Measurements from ENCODE around the gene COL8A1. TPM values are rescaled to one million over a fixed set of nuclear protein-coding genes. Genes with fewer than 3 reads are reported as not detected.

Gene COL8A1
- total and polyA plus RNA-seq, 2 donors, result 0.09 to 5.9 TPM

- no peak for DNase-seq (ENCODE audit: low read depth in 6 of 9, low spot score in 9 of 9)
- Histone ChIP-seq H3K4me1 (ENCODE audit: control insufficient read depth in 2 of 2, insufficient read depth in 2 of 2, low read length in 2 of 2) (no peaks in the 10 kb centered on the region), H3K27ac (ENCODE audit: low read depth in 1 of 2, low read length in 1 of 2) (no peak overlapping the region), H3K4me3 (ENCODE audit: low read length in 2 of 2) (no peak overlapping the region), H3K36me3 (ENCODE audit: control insufficient read depth in 2 of 2, insufficient read depth in 2 of 2, low read length in 1 of 2) (no peaks in the 10 kb centered on the region), H3K27me3 (ENCODE audit: control insufficient read depth in 2 of 2, insufficient read depth in 1 of 2, low read length in 1 of 2) (no peaks in the 10 kb centered on the region), H3K9me3 (ENCODE audit: control insufficient read depth in 2 of 2, insufficient read depth in 1 of 2, low read length in 1 of 2) (no peaks in the 10 kb centered on the region)
- 93% methylated on average over 5 of the region's 5 CpGs for WGBS
Measured at GRCh38 chr3:99645277-99646106, 7.1 kb downstream of the COL8A1 start.

- H3K4me1 ChIP-seq (ENCODE audit: control insufficient read depth in 2 of 2, insufficient read depth in 2 of 2, low read length in 2 of 2), result no peaks in the 10 kb centered on the region
- H3K36me3 ChIP-seq (ENCODE audit: control insufficient read depth in 2 of 2, insufficient read depth in 2 of 2, low read length in 1 of 2), result no peaks in the 10 kb centered on the region
- no peaks in the 10 kb centered on the region for H3K27me3 ChIP-seq (ENCODE audit: control insufficient read depth in 2 of 2, insufficient read depth in 1 of 2, low read length in 1 of 2)
- no peaks in the 10 kb centered on the region for H3K9me3 ChIP-seq (ENCODE audit: control insufficient read depth in 2 of 2, insufficient read depth in 1 of 2, low read length in 1 of 2)
- no peak for DNase-seq (ENCODE audit: low read depth in 6 of 9, low spot score in 9 of 9)
- H3K4me3 ChIP-seq (ENCODE audit: low read length in 2 of 2), result no peak overlapping the region
- H3K27ac ChIP-seq (ENCODE audit: low read depth in 1 of 2, low read length in 1 of 2), result no peak overlapping the region
- 94% methylated on average over 1 of the region's 1 CpG for whole genome bisulfite sequencing
Measured at GRCh38 chr3:99646107-99646435, 7.7 kb downstream of the COL8A1 start.

- 93% methylated on average over 3 of the region's 3 CpGs for WGBS
- H3K27me3 ChIP-seq (ENCODE audit: control insufficient read depth in 2 of 2, insufficient read depth in 1 of 2, low read length in 1 of 2), result no peaks in the 10 kb centered on the region
- H3K9me3 ChIP-seq (ENCODE audit: control insufficient read depth in 2 of 2, insufficient read depth in 1 of 2, low read length in 1 of 2), result no peaks in the 10 kb centered on the region
- DNase-seq (ENCODE audit: low read depth in 6 of 9, low spot score in 9 of 9), result no peak
- H3K4me1 ChIP-seq (ENCODE audit: control insufficient read depth in 2 of 2, insufficient read depth in 2 of 2, low read length in 2 of 2), result no peaks in the 10 kb centered on the region
- no peak overlapping the region for H3K27ac ChIP-seq (ENCODE audit: low read depth in 1 of 2, low read length in 1 of 2)
- H3K36me3 ChIP-seq (ENCODE audit: control insufficient read depth in 2 of 2, insufficient read depth in 2 of 2, low read length in 1 of 2), result no peaks in the 10 kb centered on the region
- H3K4me3 ChIP-seq (ENCODE audit: low read length in 2 of 2), result no peak overlapping the region
Measured at GRCh38 chr3:99647081-99647480, 8.7 kb downstream of the COL8A1 start.

GRCh38 chr3:99648101-99648500 is 9.7 kb downstream of the COL8A1 start:
- H3K4me3 ChIP-seq (ENCODE audit: low read length in 2 of 2), result no peak overlapping the region
- 91% methylated on average over 5 of the region's 5 CpGs for WGBS
- no peaks in the 10 kb centered on the region for H3K4me1 ChIP-seq (ENCODE audit: control insufficient read depth in 2 of 2, insufficient read depth in 2 of 2, low read length in 2 of 2)
- no peak overlapping the region for H3K27ac ChIP-seq (ENCODE audit: low read depth in 1 of 2, low read length in 1 of 2)
- no peak for DNase-seq (ENCODE audit: low read depth in 6 of 9, low spot score in 9 of 9)
- no peaks in the 10 kb centered on the region for H3K36me3 ChIP-seq (ENCODE audit: control insufficient read depth in 2 of 2, insufficient read depth in 2 of 2, low read length in 1 of 2)
- no peaks in the 10 kb centered on the region for H3K27me3 ChIP-seq (ENCODE audit: control insufficient read depth in 2 of 2, insufficient read depth in 1 of 2, low read length in 1 of 2)
- H3K9me3 ChIP-seq (ENCODE audit: control insufficient read depth in 2 of 2, insufficient read depth in 1 of 2, low read length in 1 of 2), result no peaks in the 10 kb centered on the region

- Histone ChIP-seq H3K27ac (ENCODE audit: low read depth in 1 of 2, low read length in 1 of 2) (no peak overlapping the region), H3K9me3 (ENCODE audit: control insufficient read depth in 2 of 2, insufficient read depth in 1 of 2, low read length in 1 of 2) (no peaks in the 10 kb centered on the region), H3K4me1 (ENCODE audit: control insufficient read depth in 2 of 2, insufficient read depth in 2 of 2, low read length in 2 of 2) (no peaks in the 10 kb centered on the region), H3K27me3 (ENCODE audit: control insufficient read depth in 2 of 2, insufficient read depth in 1 of 2, low read length in 1 of 2) (no peaks in the 10 kb centered on the region), H3K36me3 (ENCODE audit: control insufficient read depth in 2 of 2, insufficient read depth in 2 of 2, low read length in 1 of 2) (no peaks in the 10 kb centered on the region), H3K4me3 (ENCODE audit: low read length in 2 of 2) (no peak overlapping the region)
- no peak for DNase-seq (ENCODE audit: low read depth in 6 of 9, low spot score in 9 of 9)
- WGBS, result 90% methylated on average over 4 of the region's 4 CpGs
Measured at GRCh38 chr3:99648516-99648915, 10.1 kb downstream of the COL8A1 start.

GRCh38 chr3:99651531-99651930 is 13.1 kb downstream of the COL8A1 start:
- Histone ChIP-seq H3K9me3 (ENCODE audit: control insufficient read depth in 2 of 2, insufficient read depth in 1 of 2, low read length in 1 of 2) (no peaks in the 10 kb centered on the region), H3K4me1 (ENCODE audit: control insufficient read depth in 2 of 2, insufficient read depth in 2 of 2, low read length in 2 of 2) (no peaks in the 10 kb centered on the region), H3K27me3 (ENCODE audit: control insufficient read depth in 2 of 2, insufficient read depth in 1 of 2, low read length in 1 of 2) (no peaks in the 10 kb centered on the region), H3K27ac (ENCODE audit: low read depth in 1 of 2, low read length in 1 of 2) (no peak overlapping the region), H3K4me3 (ENCODE audit: low read length in 2 of 2) (no peak overlapping the region), H3K36me3 (ENCODE audit: control insufficient read depth in 2 of 2, insufficient read depth in 2 of 2, low read length in 1 of 2) (no peaks in the 10 kb centered on the region)
- no peak for DNase-seq (ENCODE audit: low read depth in 6 of 9, low spot score in 9 of 9)
- WGBS, result 86% methylated on average over 3 of the region's 3 CpGs

- no peak overlapping the region for H3K4me3 ChIP-seq (ENCODE audit: low read length in 2 of 2)
- 89% methylated on average over 3 of the region's 3 CpGs for WGBS
- DNase-seq (ENCODE audit: low read depth in 6 of 9, low spot score in 9 of 9), result no peak
- no peaks in the 10 kb centered on the region for H3K36me3 ChIP-seq (ENCODE audit: control insufficient read depth in 2 of 2, insufficient read depth in 2 of 2, low read length in 1 of 2)
- H3K27me3 ChIP-seq (ENCODE audit: control insufficient read depth in 2 of 2, insufficient read depth in 1 of 2, low read length in 1 of 2), result no peaks in the 10 kb centered on the region
- no peaks in the 10 kb centered on the region for H3K9me3 ChIP-seq (ENCODE audit: control insufficient read depth in 2 of 2, insufficient read depth in 1 of 2, low read length in 1 of 2)
- H3K4me1 ChIP-seq (ENCODE audit: control insufficient read depth in 2 of 2, insufficient read depth in 2 of 2, low read length in 2 of 2), result no peaks in the 10 kb centered on the region
- no peak overlapping the region for H3K27ac ChIP-seq (ENCODE audit: low read depth in 1 of 2, low read length in 1 of 2)
Measured at GRCh38 chr3:99656624-99657023, 18.2 kb downstream of the COL8A1 start.

GRCh38 chr3:99658274-99658673 is 19.9 kb downstream of the COL8A1 start:
- Histone ChIP-seq H3K27me3 (ENCODE audit: control insufficient read depth in 2 of 2, insufficient read depth in 1 of 2, low read length in 1 of 2) (no peaks in the 10 kb centered on the region), H3K9me3 (ENCODE audit: control insufficient read depth in 2 of 2, insufficient read depth in 1 of 2, low read length in 1 of 2) (no peaks in the 10 kb centered on the region), H3K36me3 (ENCODE audit: control insufficient read depth in 2 of 2, insufficient read depth in 2 of 2, low read length in 1 of 2) (no peaks in the 10 kb centered on the region), H3K27ac (ENCODE audit: low read depth in 1 of 2, low read length in 1 of 2) (no peak overlapping the region), H3K4me1 (ENCODE audit: control insufficient read depth in 2 of 2, insufficient read depth in 2 of 2, low read length in 2 of 2) (no peaks in the 10 kb centered on the region), H3K4me3 (ENCODE audit: low read length in 2 of 2) (no peak overlapping the region)
- WGBS, result 94% methylated on average over 2 of the region's 2 CpGs
- no peak for DNase-seq (ENCODE audit: low read depth in 6 of 9, low spot score in 9 of 9)

GRCh38 chr3:99659032-99659431 is 20.6 kb downstream of the COL8A1 start:
- H3K27me3 ChIP-seq (ENCODE audit: control insufficient read depth in 2 of 2, insufficient read depth in 1 of 2, low read length in 1 of 2), result no peaks in the 10 kb centered on the region
- H3K36me3 ChIP-seq (ENCODE audit: control insufficient read depth in 2 of 2, insufficient read depth in 2 of 2, low read length in 1 of 2), result no peaks in the 10 kb centered on the region
- no peak overlapping the region for H3K27ac ChIP-seq (ENCODE audit: low read depth in 1 of 2, low read length in 1 of 2)
- no peak for DNase-seq (ENCODE audit: low read depth in 6 of 9, low spot score in 9 of 9)
- H3K4me1 ChIP-seq (ENCODE audit: control insufficient read depth in 2 of 2, insufficient read depth in 2 of 2, low read length in 2 of 2), result no peaks in the 10 kb centered on the region
- no peaks in the 10 kb centered on the region for H3K9me3 ChIP-seq (ENCODE audit: control insufficient read depth in 2 of 2, insufficient read depth in 1 of 2, low read length in 1 of 2)
- 94% methylated on average over 6 of the region's 6 CpGs for WGBS
- no peak overlapping the region for H3K4me3 ChIP-seq (ENCODE audit: low read length in 2 of 2)

Data from thymus (tissue), 11 donors.